NCI-H1436 treated with DMSO at 0.1 percent for 48 hours (cell line): ENCODE measurements around the gene ADAM15.

Experiments
- DNase-seq: peaks from one replicate; lab custom pipeline; 2025; lab: John Stamatoyannopoulos, UW

Gene ADAM15

GRCh38 chr1:155073377-155074242, 22.5 kb downstream of the ADAM15 start:
- no peak for DNase-seq

GRCh38 chr1:155075535-155075934, 24.4 kb downstream of the ADAM15 start:
- no peak for DNase-seq

- DNase-seq: no peak
Observed at GRCh38 chr1:155076371-155076770, 25.3 kb downstream of the ADAM15 start.

- no peak for DNase-seq
Observed at GRCh38 chr1:155077346-155077745, 26.2 kb downstream of the ADAM15 start.

GRCh38 chr1:155077758-155078445, 26.8 kb downstream of the ADAM15 start:
- no peak for DNase-seq

- DNase-seq: no peak
Observed at GRCh38 chr1:155078469-155079209, 27.5 kb downstream of the ADAM15 start, which contains the start of gene EFNA3. TSS of gene EFNA3 (plus strand) at chr1:155078837. CDS start at chr1:155078942, 105 bp downstream.

GRCh38 chr1:155079210-155079486, 28.0 kb downstream of the ADAM15 start:
- DNase-seq: no peak

- DNase-seq: no peak
Observed at GRCh38 chr1:155079487-155080311, 28.6 kb downstream of the ADAM15 start.

GRCh38 chr1:155080312-155081228, 29.5 kb downstream of the ADAM15 start:
- no peak for DNase-seq

GRCh38 chr1:155081472-155082300, 30.6 kb downstream of the ADAM15 start:
- DNase-seq: no peak

GRCh38 chr1:155082301-155083051, 31.4 kb downstream of the ADAM15 start:
- DNase-seq: no peak

GRCh38 chr1:155083052-155083541, 32.0 kb downstream of the ADAM15 start:
- no peak for DNase-seq

GRCh38 chr1:155083865-155084721, 33.0 kb downstream of the ADAM15 start:
- no peak for DNase-seq

- peak; percentile 76 for DNase-seq
Observed at GRCh38 chr1:155084722-155085503, 33.8 kb downstream of the ADAM15 start.

- DNase-seq: no peak
Observed at GRCh38 chr1:155085504-155086127, 34.5 kb downstream of the ADAM15 start.

- DNase-seq: no peak
Observed at GRCh38 chr1:155086128-155086741, 35.1 kb downstream of the ADAM15 start.
